NT2/D1 (cell line): ENCODE results near the gene FBXW9.
"Not testable (repeated sequence)": the region's sequence is repeated elsewhere in the genome, so short reads cannot be mapped to it uniquely, and the experiment has no call there.

Experiments
- YY1 ChIP-seq: IDR thresholded peaks from 2 replicates; pipeline ENCODE4 v1.6.1; 2011; ENCODE audit not compliant: insufficient read length, insufficient read depth
- ZNF274 ChIP-seq: IDR thresholded peaks from 2 replicates; pipeline ENCODE4 v1.6.1; 2011; ENCODE audit warnings: mild to moderate bottlenecking, low read depth, low read length

GRCh38 chr19:12678039-12678438 is 18.4 kb downstream of the FBXW9 start:
- not testable (repeated sequence) for TF ChIP-seq YY1, ZNF274
